Heart left ventricle (tissue), 16 donors: ENCODE data around the gene MRPL48. TPM values are rescaled to one million over a fixed set of nuclear protein-coding genes. Genes with fewer than 3 reads are reported as not detected.
A peak's percentile ranks its signal among the peaks of the same experiment; 100 is the strongest.

Source experiments
- ATAC-seq, 4 donors: fragments of 200-7000 bp; cut with Tn5 transposase; one replicate each; pipeline ENCODE4 v1.9.1; 2020 to 2022; ENCODE audit warnings: moderate library complexity in 4 of 4, mild to moderate bottlenecking in 3 of 4, moderate number of reproducible peaks in 1 of 4
- DNase-seq, 5 donors: peaks; one replicate each; pipeline ENCODE4 v3.0.0-alpha.2; 2020
- H3K27ac ChIP-seq, 12 donors: fragments of 200-600 bp; sonication (generic) in 4 of 12; one replicate each; pipeline versions ENCODE4 v1.5.0 to v1.8.0; 2016 to 2022; ENCODE audit warnings: mild to moderate bottlenecking in 2 of 12
- H3K27me3 ChIP-seq, 9 donors: fragments of 200-600 bp; sonication (generic) in 2 of 9; one replicate each; pipeline versions ENCODE4 v1.5.1 to v1.8.0; 2016 to 2022; ENCODE audit warnings: mild to moderate bottlenecking in 3 of 9
- H3K36me3 ChIP-seq, 9 donors: fragments of 200-600 bp; sonication (generic) in 2 of 9; one replicate each; pipeline versions ENCODE4 v1.5.0 to v1.8.0; 2018 to 2022; ENCODE audit warnings: mild to moderate bottlenecking in 2 of 9
- H3K4me1 ChIP-seq, 12 donors: fragments of 200-600 bp; sonication (generic) in 4 of 12; one replicate each; pipeline versions ENCODE4 v1.5.0 to v1.8.0; 2016 to 2022; ENCODE audit warnings: mild to moderate bottlenecking in 3 of 12
- H3K4me3 ChIP-seq, 12 donors: fragments of 200-600 bp; sonication (generic) in 4 of 12; one replicate each; pipeline versions ENCODE4 v1.5.0 to v1.8.0; 2017 to 2022; ENCODE audit warnings: mild to moderate bottlenecking in 9 of 12, moderate library complexity in 4 of 12
- H3K9me3 ChIP-seq, 12 donors: fragments of 200-600 bp; sonication (generic) in 4 of 12; one replicate each; pipeline versions ENCODE4 v1.5.0 to v1.8.0; 2016 to 2022; ENCODE audit warnings: mild to moderate bottlenecking in 1 of 12
- CTCF ChIP-seq, 12 donors: fragments of 200-600 bp; sonication (generic) in 4 of 12; IDR thresholded peaks; one replicate each; pipeline versions ENCODE4 v1.5.0 to v1.8.0; 2018 to 2022; ENCODE audit warnings: antibody characterized with exemption in 12 of 12, mild to moderate bottlenecking in 5 of 12
- POLR2A ChIP-seq, 2 donors: fragments of 450-650 bp; IDR thresholded peaks; one replicate each; pipeline ENCODE4 v1.6.1; 2017; ENCODE audit warnings: antibody characterized with exemption in 2 of 2, mild to moderate bottlenecking in 2 of 2, moderate library complexity in 2 of 2
- WGBS, 4 donors: extraction: QIAGEN DNeasy Blood & Tissue Kit in 2 of 4; methylation state at CpG; one replicate each; pipeline versions ENCODE4 v1.1.5 to v1.1.7; 2013 to 2018; 5-methylcytosine and 5-hydroxymethylcytosine counted together
- intact Hi-C, 10 donors: fragments of 100-400 bp; cut with DNase I; formaldehyde crosslinking; loops; one replicate each; pipeline versions ENCODE4 v1.11.1 to v1.14.2; 2022
- polyA plus RNA-seq, 2 donors: library from polyadenylated mRNA; stranded (reverse); fragments of 200-250 nt; gene quantifications; one replicate each; pipeline ENCODE4 v1.2.3, GENCODE V29; 2013
- total RNA-seq, 9 donors: library from RNA; depleted of rRNA in 2 of 9; stranded (reverse); fragments of >200 nt in 2 of 9; fragmentation: NEBNext Ultra II Directional in 3 of 9; extraction: Animal tissue kit (Norgen Biotek cat#: 25700) in 3 of 9; gene quantifications; one replicate each; pipeline versions ENCODE4 v1.1.0 to v1.2.4, GENCODE V29; 2016 to 2023
- donor health status: ischemic (EF 13 %, LVEDD 7.1; RV severe dilation, severe dysfunction).
- donor health status: healthy with polysubstance abuse.
- donor health status: DM: no; HTN: yes; CAD: no.
- donor health status: DM: no; HTN: no; CAD: no.
- donor health status: ischemic (EF 25% LVEDD 6.9; RV normal size, moderate dysfunction).
- donor health status: ischemic (EF 25% LVEDD 5.7; RV mildly dilated, moderate dysfunction).
- donor health status: healthy.
- donor health status: DM: yes; HTN: yes; CAD: no.
- donor health status: ischemic (EF 35%, LVEDD 5.7; RV mildly dilated, moderate dysfunction).
- donor health status: nonischemic (EF 11% LVEDD 7.7; RV severe dilation, severe dysfunction).
- donor health status: DM: yes; HTN: yes; CAD: no.
- donor health status: PGD.
- donor health status: ischemic (EF 29% LVEDD 5.4; RV normal size, mild dysfunction).
- donor health status: nonischemic (EF 23%, LVEDD 6.1; RV moderate dilation, normal function).

The MRPL48 gene
- total and polyA plus RNA-seq, 11 donors: 21.0 to 47.7 (median 39.4) TPM

GRCh38 chr11:73869332-73869949 lies 81.8 kb downstream of the MRPL48 start:
- peak in 2 of 4 donors; percentile 18 to 31 for ATAC-seq
- 38 to 52% (median 48%) methylated on average over 1 of the region's 1 CpG for WGBS, 4 donors
- intact Hi-C loops: no loop called here
- Histone ChIP-seq H3K4me3 (no peak overlapping the region), H3K27ac (no peak overlapping the region), H3K27me3 (no peaks in the 10 kb centered on the region), H3K36me3 (peaks cover 0 to 64% (median 42%) of the 10 kb centered on the region in 9 donors), H3K9me3 (no peaks in the 10 kb centered on the region), H3K4me1 (peaks cover 0 to 11% (median 0%) of the 10 kb centered on the region in 12 donors)
- DNase-seq: no peak
- no peak for TF ChIP-seq POLR2A (IDR thresholded peaks at IDR 0.05)
- TF ChIP-seq CTCF (IDR thresholded peaks at IDR 0.05): no peak

GRCh38 chr11:73870261-73870660 lies 82.6 kb downstream of the MRPL48 start:
- Histone ChIP-seq H3K9me3 (no peaks in the 10 kb centered on the region), H3K27me3 (no peaks in the 10 kb centered on the region), H3K27ac (no peak overlapping the region), H3K4me3 (no peak overlapping the region), H3K36me3 (peaks cover 0 to 64% (median 39%) of the 10 kb centered on the region in 9 donors), H3K4me1 (peaks cover 0 to 11% (median 4%) of the 10 kb centered on the region in 12 donors)
- TF ChIP-seq POLR2A (IDR thresholded peaks at IDR 0.05) (no peak), CTCF (IDR thresholded peaks at IDR 0.05) (no peak)
- WGBS, 4 donors: 87 to 95% (median 87%) methylated on average over 3 of the region's 3 CpGs
- DNase-seq (no peak), ATAC-seq (no peak)
- intact Hi-C loops: loop anchor here in 1 of 10 donors (10.0 kb wide), 1 partner anchor 85 kb away; the partner anchor contains the start of gene MRPL48

GRCh38 chr11:73872749-73873357 lies 85.2 kb downstream of the MRPL48 start:
- Histone ChIP-seq H3K27ac (no peak overlapping the region), H3K4me1 (peaks cover 0 to 25% (median 18%) of the 10 kb centered on the region in 12 donors), H3K4me3 (no peak overlapping the region), H3K9me3 (no peaks in the 10 kb centered on the region), H3K36me3 (peaks cover 0 to 59% (median 39%) of the 10 kb centered on the region in 9 donors), H3K27me3 (no peaks in the 10 kb centered on the region)
- no peak for DNase-seq
- ATAC-seq: no peak
- intact Hi-C loops: loop anchor here in 1 of 10 donors (10.0 kb wide), 1 partner anchor 88 kb away; the partner anchor contains the start of gene MRPL48
- WGBS, 4 donors: 93 to 95% (median 94%) methylated on average over 9 of the region's 9 CpGs
- no peak for TF ChIP-seq POLR2A (IDR thresholded peaks at IDR 0.05)
- no peak for TF ChIP-seq CTCF (IDR thresholded peaks at IDR 0.05)

GRCh38 chr11:73875380-73875779 lies 87.7 kb downstream of the MRPL48 start:
- Histone ChIP-seq H3K4me1 (peaks cover 0 to 29% (median 19%) of the 10 kb centered on the region in 12 donors), H3K4me3 (peak overlapping the region in 8 of 12 donors; percentile 80 to 100 (median 94)), H3K36me3 (peaks cover 0 to 49% (median 34%) of the 10 kb centered on the region in 9 donors), H3K27me3 (no peaks in the 10 kb centered on the region), H3K9me3 (no peaks in the 10 kb centered on the region), H3K27ac (peak overlapping the region in 3 of 12 donors; percentile 81 to 91 (median 83))
- DNase-seq (no peak), ATAC-seq (no peak)
- no peak for TF ChIP-seq CTCF (IDR thresholded peaks at IDR 0.05)
- TF ChIP-seq POLR2A (IDR thresholded peaks at IDR 0.05): no peak
- intact Hi-C loops: loop anchor here in 3 of 10 donors (5.0 to 10.0 kb wide), 2 partner anchors 88 to 91 kb away; partner anchors contain the start of gene MRPL48 (in 3 of the 3)
- 89 to 93% (median 90%) methylated on average over 1 of the region's 1 CpG for WGBS, 4 donors
